Parathyroid adenoma (tissue), 2 donors: ENCODE measurements around the gene USP24.

ENCODE experiments used
- H2AFZ ChIP-seq: fragments of 300-600 bp; sonication (generic); one replicate; pipeline ENCODE4 v1.7.0; 2017; ENCODE audit warnings: antibody characterized with exemption, mild to moderate bottlenecking
- H3K27ac ChIP-seq: fragments of 300-600 bp; sonication (generic); one replicate; pipeline ENCODE4 v1.7.0; 2017
- H3K27me3 ChIP-seq: fragments of 300-600 bp; sonication (generic); one replicate; pipeline ENCODE4 v1.7.0; 2017; ENCODE audit warnings: low read length; ENCODE audit not compliant: control insufficient read depth, insufficient read depth
- H3K36me3 ChIP-seq: fragments of 300-600 bp; sonication (generic); one replicate; pipeline ENCODE4 v1.7.0; 2017; ENCODE audit warnings: low read length; ENCODE audit not compliant: control insufficient read depth, insufficient read depth
- H3K4me1 ChIP-seq: fragments of 300-600 bp; sonication (generic); one replicate; pipeline ENCODE4 v1.7.0; 2017; ENCODE audit warnings: control low read depth
- H3K4me2 ChIP-seq: fragments of 300-600 bp; sonication (generic); one replicate; pipeline ENCODE4 v1.7.0; 2017; ENCODE audit warnings: low read length
- H3K4me3 ChIP-seq: fragments of 300-600 bp; sonication (generic); one replicate; pipeline ENCODE4 v1.7.0; 2017; ENCODE audit warnings: low read depth, low read length
- H3K79me2 ChIP-seq: fragments of 300-600 bp; sonication (generic); one replicate; pipeline ENCODE4 v1.7.0; 2017; ENCODE audit warnings: control low read depth
- H3K9ac ChIP-seq: fragments of 300-600 bp; sonication (generic); one replicate; pipeline ENCODE4 v1.7.0; 2017; ENCODE audit warnings: mild to moderate bottlenecking
- H3K9me3 ChIP-seq: fragments of 300-600 bp; sonication (generic); one replicate; pipeline ENCODE4 v1.7.0; 2017; ENCODE audit warnings: low read length; ENCODE audit not compliant: control insufficient read depth
- CTCF ChIP-seq: fragments of 300-600 bp; sonication (generic); IDR thresholded peaks from one replicate; pipeline ENCODE4 v1.7.0; 2017; ENCODE audit warnings: antibody characterized with exemption, mild to moderate bottlenecking
- donor health status: primary hyperparathyroidism.

USP24 gene

GRCh38 chr1:55138823-55139222 lies 76.3 kb downstream of the USP24 start:
- H3K9me3 ChIP-seq = no peaks in the 10 kb centered on the region
- H3K9ac ChIP-seq = no peak overlapping the region
- no peak overlapping the region for H3K4me2 ChIP-seq
- no peaks in the 10 kb centered on the region for H3K36me3 ChIP-seq
- no peak for TF ChIP-seq CTCF
- no peak overlapping the region for H3K27ac ChIP-seq
- H3K79me2 ChIP-seq = no peaks in the 10 kb centered on the region
- no peaks in the 10 kb centered on the region for H3K27me3 ChIP-seq
- no peak overlapping the region for H3K4me3 ChIP-seq
- no peak overlapping the region for H2AFZ ChIP-seq
- no peaks in the 10 kb centered on the region for H3K4me1 ChIP-seq

- no peak for TF ChIP-seq CTCF
- H3K4me3 ChIP-seq = no peak overlapping the region
- no peaks in the 10 kb centered on the region for H3K36me3 ChIP-seq
- H3K4me1 ChIP-seq = no peaks in the 10 kb centered on the region
- H2AFZ ChIP-seq = no peak overlapping the region
- no peak overlapping the region for H3K27ac ChIP-seq
- H3K27me3 ChIP-seq = no peaks in the 10 kb centered on the region
- H3K9ac ChIP-seq = no peak overlapping the region
- H3K4me2 ChIP-seq = no peak overlapping the region
- H3K79me2 ChIP-seq = no peaks in the 10 kb centered on the region
- no peaks in the 10 kb centered on the region for H3K9me3 ChIP-seq
Observed at GRCh38 chr1:55134152-55134808, 80.9 kb downstream of the USP24 start.

- H3K27me3 ChIP-seq = no peaks in the 10 kb centered on the region
- no peak overlapping the region for H3K27ac ChIP-seq
- H3K4me3 ChIP-seq = no peak overlapping the region
- no peak overlapping the region for H2AFZ ChIP-seq
- TF ChIP-seq CTCF = no peak
- H3K36me3 ChIP-seq = no peaks in the 10 kb centered on the region
- no peaks in the 10 kb centered on the region for H3K79me2 ChIP-seq
- H3K9ac ChIP-seq = no peak overlapping the region
- H3K4me2 ChIP-seq = no peak overlapping the region
- no peaks in the 10 kb centered on the region for H3K9me3 ChIP-seq
- H3K4me1 ChIP-seq = no peaks in the 10 kb centered on the region
Observed at GRCh38 chr1:55131801-55132200, 83.4 kb downstream of the USP24 start.

DNA sequence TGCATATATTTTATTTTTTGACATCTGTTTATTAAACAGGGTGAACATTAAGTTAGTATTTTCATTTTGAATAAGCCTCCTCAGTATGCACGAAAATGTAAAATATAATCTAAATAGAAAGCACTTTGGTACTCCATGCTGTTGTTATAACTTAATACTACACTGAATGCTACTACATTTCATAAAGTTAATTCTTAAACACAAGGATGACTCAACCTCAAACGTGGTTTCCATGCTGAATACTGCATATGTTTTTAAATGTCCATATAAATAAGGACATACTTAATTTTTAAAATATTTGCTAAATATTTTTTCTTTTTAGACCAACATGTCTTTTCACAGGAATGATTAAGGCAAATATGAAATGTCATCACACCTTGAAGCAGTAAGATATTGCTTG lies 83.9 kb downstream of the USP24 start:
- Histone ChIP-seq H3K9ac (no peak overlapping the region), H3K79me2 (no peaks in the 10 kb centered on the region), H3K27ac (no peak overlapping the region), H3K9me3 (no peaks in the 10 kb centered on the region), H3K27me3 (no peaks in the 10 kb centered on the region), H3K4me1 (no peaks in the 10 kb centered on the region), H3K36me3 (no peaks in the 10 kb centered on the region), H3K4me2 (no peak overlapping the region), H3K4me3 (no peak overlapping the region), H2AFZ (no peak overlapping the region)
- no peak for TF ChIP-seq CTCF

DNA sequence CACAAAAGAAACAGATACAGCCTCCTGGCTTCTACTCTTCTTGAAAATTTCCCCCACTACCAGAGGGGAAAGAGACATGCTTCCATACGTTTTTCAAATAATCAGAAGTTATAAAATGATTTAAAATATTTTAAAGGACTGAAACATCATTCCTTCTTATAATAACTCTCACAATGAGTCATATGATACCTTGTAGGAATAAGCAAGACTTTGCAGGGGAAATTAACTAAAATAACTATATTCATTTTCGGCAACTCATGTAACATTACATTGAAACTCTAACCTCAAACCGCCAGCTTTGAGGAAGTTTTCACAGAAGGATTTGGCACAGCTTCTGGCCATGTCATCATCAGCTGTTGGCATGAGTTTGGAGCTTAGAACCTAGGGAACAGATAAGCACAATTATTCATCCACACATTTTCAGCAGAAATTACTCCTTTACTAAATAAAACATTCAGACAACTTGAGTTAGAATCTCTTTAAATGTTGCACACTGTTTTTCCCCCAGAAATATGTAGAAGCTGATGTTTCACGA lies 85.9 kb downstream of the USP24 start:
- Histone ChIP-seq H3K4me2 (no peak overlapping the region), H3K9ac (no peak overlapping the region)

More for the DNA sequence above, 85.9 kb downstream of the USP24 start:
- TF ChIP-seq CTCF = no peak
- Histone ChIP-seq H3K4me3 (no peak overlapping the region), H3K27me3 (no peaks in the 10 kb centered on the region), H3K4me1 (no peaks in the 10 kb centered on the region), H3K36me3 (no peaks in the 10 kb centered on the region), H3K9me3 (no peaks in the 10 kb centered on the region), H3K79me2 (no peaks in the 10 kb centered on the region), H3K27ac (no peak overlapping the region), H2AFZ (no peak overlapping the region)
